Astrocyte (in vitro differentiated cells and primary cell): ENCODE results near the gene ORC6.

Experiments
- EZH2 ChIP-seq: IDR thresholded peaks from 2 replicates; pipeline ENCODE4 v1.6.1; 2012; ENCODE audit warnings: mild to moderate bottlenecking, low read length, inconsistent platforms; ENCODE audit not compliant: insufficient read depth
- TF ChIP-seq, protein P1 (sequence below): IDR thresholded peaks from 2 replicates; pipeline ENCODE4 v1.5.1; 2011; ENCODE audit warnings: low read depth, mild to moderate bottlenecking, inconsistent platforms, low read length, moderate library complexity; ENCODE audit not compliant: insufficient read depth

DNA sequence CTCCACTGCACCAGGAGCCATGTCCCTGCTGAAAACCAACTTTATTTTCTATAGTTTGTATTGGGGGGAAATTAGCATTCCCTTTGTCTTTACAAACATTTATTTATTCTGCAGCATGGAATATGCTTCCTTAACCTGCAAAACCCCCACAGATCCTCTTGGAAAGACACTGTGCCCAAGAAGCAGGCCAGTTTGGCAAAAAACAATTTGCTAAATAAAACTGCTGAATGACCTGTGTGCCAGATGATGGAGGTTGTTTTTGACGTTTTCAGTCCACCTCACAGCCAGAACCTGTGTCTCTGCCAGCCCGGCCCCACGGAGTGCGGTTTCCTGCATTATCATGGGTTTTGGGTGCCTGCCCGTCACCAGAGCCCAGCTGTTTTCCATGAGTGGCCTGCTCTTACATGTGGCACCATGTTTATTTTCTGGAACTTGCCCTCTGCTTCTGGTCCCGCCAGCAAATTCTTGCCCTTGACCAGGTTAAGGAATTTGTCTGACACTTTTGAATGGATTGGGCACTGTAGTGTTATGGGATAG is 26.4 kb downstream of the ORC6 start:
- TF ChIP-seq, protein P1, sequence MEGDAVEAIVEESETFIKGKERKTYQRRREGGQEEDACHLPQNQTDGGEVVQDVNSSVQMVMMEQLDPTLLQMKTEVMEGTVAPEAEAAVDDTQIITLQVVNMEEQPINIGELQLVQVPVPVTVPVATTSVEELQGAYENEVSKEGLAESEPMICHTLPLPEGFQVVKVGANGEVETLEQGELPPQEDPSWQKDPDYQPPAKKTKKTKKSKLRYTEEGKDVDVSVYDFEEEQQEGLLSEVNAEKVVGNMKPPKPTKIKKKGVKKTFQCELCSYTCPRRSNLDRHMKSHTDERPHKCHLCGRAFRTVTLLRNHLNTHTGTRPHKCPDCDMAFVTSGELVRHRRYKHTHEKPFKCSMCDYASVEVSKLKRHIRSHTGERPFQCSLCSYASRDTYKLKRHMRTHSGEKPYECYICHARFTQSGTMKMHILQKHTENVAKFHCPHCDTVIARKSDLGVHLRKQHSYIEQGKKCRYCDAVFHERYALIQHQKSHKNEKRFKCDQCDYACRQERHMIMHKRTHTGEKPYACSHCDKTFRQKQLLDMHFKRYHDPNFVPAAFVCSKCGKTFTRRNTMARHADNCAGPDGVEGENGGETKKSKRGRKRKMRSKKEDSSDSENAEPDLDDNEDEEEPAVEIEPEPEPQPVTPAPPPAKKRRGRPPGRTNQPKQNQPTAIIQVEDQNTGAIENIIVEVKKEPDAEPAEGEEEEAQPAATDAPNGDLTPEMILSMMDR = no peak
- TF ChIP-seq EZH2 = no peak
